Astrocyte (in vitro differentiated cells and primary cell): ENCODE results near the gene RAET1E. TPM values are rescaled to one million over a fixed set of nuclear protein-coding genes. Genes with fewer than 3 reads are reported as not detected.

Source experiments
- DNase-seq: peaks from one replicate; pipeline ENCODE4 v3.0.0-alpha.2; 2010; ENCODE audit warnings: low read depth
- FAIRE-seq: peaks from 2 replicates; lab custom pipeline; 2011; peaks lifted over from hg19 to GRCh38; lab: Jason Lieb, UNC
- H2AFZ ChIP-seq: 2 replicates; pipeline ENCODE4 v1.6.0; 2012; ENCODE audit warnings: low read depth, low read length, inconsistent platforms
- H3K27ac ChIP-seq: 2 replicates; pipeline ENCODE4 v1.5.1; 2011; ENCODE audit warnings: low read depth, low read length, inconsistent platforms
- H3K27me3 ChIP-seq: 2 replicates; pipeline ENCODE4 v1.6.0; 2011; ENCODE audit warnings: low read length, inconsistent platforms; ENCODE audit not compliant: insufficient read depth
- H3K36me3 ChIP-seq: 2 replicates; pipeline ENCODE4 v1.5.1; 2011; ENCODE audit warnings: low read length, inconsistent platforms; ENCODE audit not compliant: insufficient read depth
- H3K4me1 ChIP-seq: 2 replicates; pipeline ENCODE4 v1.5.1; 2011; ENCODE audit warnings: low read length, inconsistent platforms; ENCODE audit not compliant: insufficient read depth
- H3K4me2 ChIP-seq: 2 replicates; pipeline ENCODE4 v1.6.0; 2012; ENCODE audit warnings: low read length, inconsistent platforms
- H3K4me3 ChIP-seq: 2 replicates; pipeline ENCODE4 v1.5.1; 2011; ENCODE audit warnings: low read depth, mild to moderate bottlenecking, low read length, inconsistent platforms; ENCODE audit not compliant: insufficient read depth
- H3K79me2 ChIP-seq: 2 replicates; pipeline ENCODE4 v1.6.0; 2012; ENCODE audit warnings: mild to moderate bottlenecking, low read length, inconsistent platforms; ENCODE audit not compliant: insufficient read depth
- H3K9ac ChIP-seq: 2 replicates; pipeline ENCODE4 v1.6.0; 2012; ENCODE audit warnings: mild to moderate bottlenecking, low read length, inconsistent platforms
- H3K9me3 ChIP-seq: 2 replicates; pipeline ENCODE4 v1.5.1; 2012; ENCODE audit warnings: low read depth, mild to moderate bottlenecking, low read length, inconsistent platforms; ENCODE audit not compliant: insufficient read depth
- H4K20me1 ChIP-seq: 2 replicates; pipeline ENCODE4 v1.6.0; 2012; ENCODE audit warnings: low read length, inconsistent platforms; ENCODE audit not compliant: insufficient read depth
- H3K27ac Mint-ChIP-seq: one replicate; pipeline ENCODE4 v1.8.0; 2021; ENCODE audit warnings: mild to moderate bottlenecking, mixed read lengths; ENCODE audit not compliant: unreplicated experiment
- H3K27me3 Mint-ChIP-seq: one replicate; pipeline ENCODE4 v1.8.0; 2021; ENCODE audit warnings: low read depth, mixed read lengths; ENCODE audit not compliant: unreplicated experiment
- H3K36me3 Mint-ChIP-seq: one replicate; pipeline ENCODE4 v1.8.0; 2021; ENCODE audit warnings: low read depth, mixed read lengths; ENCODE audit not compliant: unreplicated experiment
- H3K4me1 Mint-ChIP-seq: one replicate; pipeline ENCODE4 v1.8.0; 2021; ENCODE audit warnings: low read depth, mixed read lengths; ENCODE audit not compliant: unreplicated experiment
- H3K4me3 Mint-ChIP-seq: one replicate; pipeline ENCODE4 v1.8.0; 2021; ENCODE audit warnings: mild to moderate bottlenecking, moderate library complexity, mixed read lengths; ENCODE audit not compliant: unreplicated experiment
- H3K9me3 Mint-ChIP-seq: one replicate; pipeline ENCODE4 v1.8.0; 2021; ENCODE audit warnings: mild to moderate bottlenecking, mixed read lengths; ENCODE audit not compliant: unreplicated experiment
- CTCF ChIP-seq: IDR thresholded peaks from 2 replicates; pipeline ENCODE4 v1.5.1; 2011; ENCODE audit warnings: low read depth, mild to moderate bottlenecking, inconsistent platforms, low read length, moderate library complexity; ENCODE audit not compliant: insufficient read depth
- EZH2 ChIP-seq: IDR thresholded peaks from 2 replicates; pipeline ENCODE4 v1.6.1; 2012; ENCODE audit warnings: mild to moderate bottlenecking, low read length, inconsistent platforms; ENCODE audit not compliant: insufficient read depth
- total RNA-seq: library from RNA; stranded (reverse); gene quantifications from 2 replicates; pipeline ENCODE4 v1.2.1, GENCODE V29; 2021

The RAET1E gene
- total RNA-seq, 1 donor from 2014 or later, result not detected

- Mint-ChIP-seq H3K9me3 (peaks cover 10% of the 10 kb centered on the region), H3K4me3 (no peak overlapping the region), H3K27me3 (peaks cover 76% of the 10 kb centered on the region), H3K27ac (no peak overlapping the region), H3K36me3 (no peaks in the 10 kb centered on the region), H3K4me1 (peaks cover 6% of the 10 kb centered on the region)
- TF ChIP-seq CTCF, result no peak
- TF ChIP-seq EZH2, result no peak
- H3K27me3 ChIP-seq, result peaks cover 58% of the 10 kb centered on the region
- no peaks in the 10 kb centered on the region for H3K79me2 ChIP-seq
- peaks cover 4% of the 10 kb centered on the region for H4K20me1 ChIP-seq
- H3K4me2 ChIP-seq, result no peak overlapping the region
- no peak for FAIRE-seq
- no peak overlapping the region for H3K27ac ChIP-seq
- peaks cover 10% of the 10 kb centered on the region for H3K4me1 ChIP-seq
- no peak for DNase-seq
- H2AFZ ChIP-seq, result no peak overlapping the region
- H3K9ac ChIP-seq, result no peak overlapping the region
- H3K4me3 ChIP-seq, result no peak overlapping the region
- H3K36me3 ChIP-seq, result no peaks in the 10 kb centered on the region
- no peaks in the 10 kb centered on the region for H3K9me3 ChIP-seq
Measured at GRCh38 chr6:149939909-149940671, 42.2 kb upstream of the RAET1E start.

- no peaks in the 10 kb centered on the region for H3K36me3 Mint-ChIP-seq
- Histone ChIP-seq H3K27me3 (peaks cover 64% of the 10 kb centered on the region), H2AFZ (no peak overlapping the region), H3K9ac (no peak overlapping the region), H3K79me2 (no peaks in the 10 kb centered on the region), H3K4me2 (peak overlapping the region; percentile 90), H3K36me3 (no peaks in the 10 kb centered on the region), H3K9me3 (no peaks in the 10 kb centered on the region), H3K4me1 (peaks cover 10% of the 10 kb centered on the region), H3K4me3 (no peak overlapping the region), H3K27ac (no peak overlapping the region), H4K20me1 (peaks cover 4% of the 10 kb centered on the region)
- peaks cover 82% of the 10 kb centered on the region for H3K27me3 Mint-ChIP-seq
- TF ChIP-seq CTCF (no peak), EZH2 (no peak)
- DNase-seq, result no peak
- no peak for FAIRE-seq
- H3K27ac Mint-ChIP-seq, result peak overlapping the region; percentile 50
- peaks cover 6% of the 10 kb centered on the region for H3K4me1 Mint-ChIP-seq
- peak overlapping the region; percentile 77 for H3K4me3 Mint-ChIP-seq
- peaks cover 10% of the 10 kb centered on the region for H3K9me3 Mint-ChIP-seq
Measured at GRCh38 chr6:149939356-149939648, 41.4 kb upstream of the RAET1E start.
